HG02588 (cell line): Measurements from ENCODE around the gene C16orf82.
"Not testable (repeated sequence)": the region's sequence is repeated elsewhere in the genome, so short reads cannot be mapped to it uniquely, and the experiment has no call there.

ENCODE experiments used
- ATAC-seq: cut with Tn5 transposase; IDR thresholded peaks from one replicate; pipeline ENCODE4 v1.9.1; 2021; ENCODE audit warnings: mild to moderate bottlenecking, moderate library complexity; ENCODE audit not compliant: unreplicated experiment

Gene C16orf82

GRCh38 chr16:27086031-27086430 is 19.3 kb downstream of the C16orf82 start:
- not testable (repeated sequence) for ATAC-seq

- ATAC-seq = no peak
Measured at GRCh38 chr16:27088216-27088615, 21.5 kb downstream of the C16orf82 start.

- no peak for ATAC-seq
Measured at GRCh38 chr16:27096375-27096774, 29.6 kb downstream of the C16orf82 start.

DNA sequence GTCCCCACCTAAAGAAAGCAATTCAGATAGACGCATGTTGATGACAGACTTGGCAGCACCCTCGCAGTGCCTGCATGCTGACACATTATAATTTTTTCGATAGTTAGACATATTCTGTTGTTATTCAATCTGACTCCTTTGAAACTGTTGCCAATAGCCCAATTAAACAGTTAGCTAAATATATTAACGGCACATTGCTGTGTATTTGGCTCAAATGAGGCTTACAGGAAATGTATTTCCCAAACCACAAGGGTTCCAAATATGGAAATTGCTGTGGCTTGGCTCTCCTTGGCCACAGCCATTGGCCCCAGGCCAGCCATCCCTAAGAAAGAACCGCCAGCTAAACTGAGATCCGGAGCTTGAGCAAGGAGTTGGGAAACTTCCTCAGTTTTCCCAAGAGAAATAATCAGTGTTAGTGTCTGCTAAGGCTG is 31.1 kb downstream of the C16orf82 start:
- no peak for ATAC-seq

- no peak for ATAC-seq
Measured at GRCh38 chr16:27098366-27099049, 31.8 kb downstream of the C16orf82 start.

DNA sequence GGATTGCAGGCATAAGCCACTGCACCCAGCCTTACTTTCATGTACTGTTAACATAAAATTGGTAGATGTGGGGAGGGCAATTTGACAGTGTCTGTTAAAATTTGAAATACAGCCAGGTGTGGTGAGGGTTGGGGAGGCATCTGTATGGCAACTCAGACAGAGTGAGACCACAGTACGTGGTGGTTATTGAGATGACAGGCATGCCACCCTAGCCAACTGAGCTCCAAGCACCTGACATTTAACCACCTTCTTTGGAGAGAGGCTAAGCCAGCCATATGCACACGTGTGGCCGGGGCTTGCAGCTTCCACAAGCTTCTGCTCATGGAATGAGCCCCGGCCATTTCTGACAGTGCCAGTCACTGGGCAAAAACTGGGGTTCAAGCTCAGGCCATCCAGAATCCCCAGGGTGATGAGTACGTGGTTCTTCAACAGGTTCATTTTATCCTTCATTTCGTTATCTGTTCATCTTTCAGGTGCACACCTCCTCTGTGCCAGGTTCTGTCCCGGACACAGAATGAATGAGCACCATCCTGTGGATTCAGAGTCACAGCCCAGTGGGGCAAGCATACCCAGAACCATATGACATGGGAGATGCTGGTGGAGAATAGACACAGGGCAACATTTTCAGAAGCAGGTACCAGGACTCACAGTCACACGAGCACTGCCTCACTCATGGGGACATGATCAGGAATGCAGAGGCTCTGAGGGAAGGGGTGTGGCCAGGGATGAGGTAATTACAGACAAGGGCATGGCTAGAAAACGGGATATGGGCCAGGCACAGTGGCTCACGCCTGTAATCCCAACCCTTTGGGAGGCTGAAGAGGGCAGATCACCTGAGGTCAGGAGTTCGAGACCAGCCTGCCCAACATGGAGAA is 36.2 kb downstream of the C16orf82 start:
- ATAC-seq = no peak

DNA sequence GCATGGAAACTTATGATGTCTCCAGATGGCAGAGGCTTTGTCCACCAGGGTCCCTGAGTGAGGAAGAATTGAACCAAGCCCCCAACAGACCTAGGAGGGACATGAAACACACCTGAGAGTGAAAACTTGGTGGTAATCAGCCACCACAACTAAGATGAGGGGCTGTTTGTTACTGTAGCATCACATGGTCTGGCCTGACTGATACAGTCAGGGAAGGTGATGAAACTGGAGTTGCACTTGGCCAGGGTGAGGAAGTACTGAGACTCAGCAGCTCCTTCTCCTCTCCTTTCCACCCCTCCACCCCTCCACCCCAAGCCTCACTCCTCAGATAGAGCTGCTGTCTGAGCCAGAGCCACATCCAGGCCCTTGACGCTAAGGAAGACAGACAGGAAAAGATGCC is 37.2 kb downstream of the C16orf82 start:
- ATAC-seq = no peak

GRCh38 chr16:27106305-27106704 is 39.6 kb downstream of the C16orf82 start:
- no peak for ATAC-seq

- no peak for ATAC-seq
Measured at GRCh38 chr16:27107185-27107592, 40.5 kb downstream of the C16orf82 start.

- no peak for ATAC-seq
Measured at GRCh38 chr16:27108051-27108770, 41.5 kb downstream of the C16orf82 start.

- no peak for ATAC-seq
Measured at GRCh38 chr16:27108826-27109665, 42.3 kb downstream of the C16orf82 start.

- ATAC-seq = no peak
Measured at GRCh38 chr16:27109666-27110523, 43.2 kb downstream of the C16orf82 start.

GRCh38 chr16:27110524-27110896 is 43.8 kb downstream of the C16orf82 start:
- no peak for ATAC-seq

DNA sequence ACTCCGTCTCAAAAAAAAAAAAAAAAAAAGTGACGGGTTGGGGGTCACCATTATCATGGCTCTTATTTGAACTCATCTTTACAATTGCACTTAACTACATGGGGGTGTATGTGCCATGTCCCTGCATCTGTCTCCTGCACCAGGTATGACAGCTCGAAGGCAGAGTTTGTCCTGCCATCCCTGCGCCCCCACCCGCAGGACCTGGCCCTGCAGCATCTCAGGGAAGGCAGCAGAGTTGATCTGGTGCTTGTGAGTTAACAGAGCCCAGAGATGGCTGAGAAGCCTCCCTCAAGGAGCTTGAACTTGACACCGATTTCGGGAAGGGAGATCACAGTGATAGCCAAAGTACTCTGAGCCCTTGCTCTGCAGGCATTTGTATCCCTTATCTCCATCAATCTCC is 44.8 kb downstream of the C16orf82 start:
- no peak for ATAC-seq

- ATAC-seq = no peak
Measured at GRCh38 chr16:27112093-27112811, 45.5 kb downstream of the C16orf82 start.

GRCh38 chr16:27113341-27113841 is 46.7 kb downstream of the C16orf82 start:
- ATAC-seq = peak; percentile 68

- ATAC-seq = no peak
Measured at GRCh38 chr16:27114006-27114405, 47.3 kb downstream of the C16orf82 start.

- ATAC-seq = no peak
Measured at GRCh38 chr16:27118526-27118925, 51.8 kb downstream of the C16orf82 start.
